HG03565 (cell line): ENCODE data around the gene KYAT1.

Experiments
- ATAC-seq: cut with Tn5 transposase; IDR thresholded peaks from one replicate; pipeline ENCODE4 v1.9.1; 2021; ENCODE audit warnings: mild to moderate bottlenecking, moderate library complexity; ENCODE audit not compliant: unreplicated experiment

Gene KYAT1

GRCh38 chr9:128909859-128910258 lies 28.1 kb upstream of the KYAT1 start:
- ATAC-seq = no peak

GRCh38 chr9:128908372-128908771 lies 26.6 kb upstream of the KYAT1 start:
- no peak for ATAC-seq

GRCh38 chr9:128906741-128907140 lies 25.0 kb upstream of the KYAT1 start:
- ATAC-seq = no peak

GRCh38 chr9:128905964-128906363 lies 24.2 kb upstream of the KYAT1 start:
- ATAC-seq = no peak

- ATAC-seq = no peak
Measured at GRCh38 chr9:128903871-128904620, 22.3 kb upstream of the KYAT1 start.

- no peak for ATAC-seq
Measured at GRCh38 chr9:128903079-128903461, 21.3 kb upstream of the KYAT1 start.

- peak; percentile 72 for ATAC-seq
Measured at GRCh38 chr9:128902351-128903078, 20.8 kb upstream of the KYAT1 start.

- ATAC-seq = no peak
Measured at GRCh38 chr9:128901822-128902221, 20.1 kb upstream of the KYAT1 start.

- ATAC-seq = no peak
Measured at GRCh38 chr9:128901379-128901778, 19.6 kb upstream of the KYAT1 start.

GRCh38 chr9:128899566-128900322 lies 18.0 kb upstream of the KYAT1 start:
- ATAC-seq = no peak

GRCh38 chr9:128898845-128899565 lies 17.3 kb upstream of the KYAT1 start:
- ATAC-seq = no peak

- no peak for ATAC-seq
Measured at GRCh38 chr9:128898382-128898781, 16.6 kb upstream of the KYAT1 start.

- no peak for ATAC-seq
Measured at GRCh38 chr9:128895556-128895955, 13.8 kb upstream of the KYAT1 start.

GRCh38 chr9:128894764-128895163 lies 13.0 kb upstream of the KYAT1 start:
- no peak for ATAC-seq

GRCh38 chr9:128893354-128893753 lies 11.6 kb upstream of the KYAT1 start:
- no peak for ATAC-seq

- no peak for ATAC-seq
Measured at GRCh38 chr9:128892221-128892921, 10.6 kb upstream of the KYAT1 start.

- ATAC-seq = no peak
Measured at GRCh38 chr9:128891321-128892220, 9.8 kb upstream of the KYAT1 start.

GRCh38 chr9:128887914-128888350 lies 6.2 kb upstream of the KYAT1 start:
- ATAC-seq = no peak

- no peak for ATAC-seq
Measured at GRCh38 chr9:128887049-128887448, 5.3 kb upstream of the KYAT1 start.
